ENCODE measurements around the gene SRP68. TPM values are rescaled to one million over a fixed set of nuclear protein-coding genes. Genes with fewer than 3 reads are reported as not detected.

The SRP68 gene
- total and polyA plus RNA-seq, 2 of the 8 experiments (the other 6 are each of a cell fraction or from before 2014, with no cell fraction given) = 57.7 to 83.5 TPM

- TF ChIP-seq E2F6 (IDR thresholded peaks at IDR 0.05) (no peak), EZH2 (IDR thresholded peaks at IDR 0.05; ENCODE audit: low read depth, low read length, severe bottlenecking) (no peak)
Measured at GRCh38 chr17:75996665-75997590, 75.4 kb downstream of the SRP68 start (continued).

All from H1 (cell line).